GM12892 (cell line): ENCODE results near the gene EGFR.

ENCODE experiments used
- POLR2A ChIP-seq: IDR thresholded peaks from 2 replicates; pipeline ENCODE4 v1.6.1; 2011; ENCODE audit warnings: low read depth, low read length, control low read depth
- POLR2AphosphoS5 ChIP-seq: IDR thresholded peaks from 2 replicates; pipeline ENCODE4 v1.6.1; 2011; ENCODE audit warnings: low read depth, low read length, control low read depth
- TAF1 ChIP-seq: IDR thresholded peaks from 2 replicates; pipeline ENCODE4 v1.6.1; 2011; ENCODE audit warnings: low read depth, mild to moderate bottlenecking, control low read depth, low read length, borderline replicate concordance

DNA sequence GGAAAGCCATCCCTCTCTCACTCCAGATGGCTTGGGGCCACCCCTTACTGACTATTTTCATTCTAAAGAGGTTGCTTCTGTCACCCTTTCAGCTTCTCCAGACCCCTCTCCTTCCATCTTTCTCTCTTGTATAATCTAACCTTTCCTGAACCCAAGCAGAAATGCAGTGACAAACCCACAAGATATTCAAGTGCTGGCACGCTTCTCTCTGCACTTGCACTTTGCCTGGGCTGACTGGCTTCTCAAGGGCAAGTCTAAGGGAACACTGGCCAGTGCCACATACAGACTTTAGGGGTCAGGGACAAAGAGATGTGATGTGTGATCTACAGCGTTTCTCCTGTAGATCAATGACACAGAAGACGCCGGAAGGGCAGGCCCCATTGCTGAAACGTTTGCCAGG, 195.9 kb downstream of the EGFR start:
- TF ChIP-seq POLR2AphosphoS5 (no peak), POLR2A (no peak), TAF1 (no peak)
